GM12878 (cell line): ENCODE data around the gene TMEM150A. TPM values are rescaled to one million over a fixed set of nuclear protein-coding genes. Genes with fewer than 3 reads are reported as not detected.

ENCODE experiments used
- ATAC-seq: fragments of 200-7000 bp; cut with Tn5 transposase; 3 replicates; pipeline ENCODE4 v1.9.1; 2020; ENCODE audit warnings: mild to moderate bottlenecking, moderate library complexity
- BruUV-seq: library from RNA; stranded (reverse); fragments of 400-500 nt; replicated peaks from 2 replicates; lab custom pipeline; 2021; lab: Mats Ljungman, UMichigan
- CTCF ChIA-PET: fragments of 300-600 bp; sonication (Branson Sonifier 250); formaldehyde crosslinking; extraction: SDS; loops from one replicate; lab custom pipeline; 2021; ENCODE audit warnings: inconsistent platforms; lab: Yijun Ruan, JAX
- POLR2A ChIA-PET: fragments of 350-600 bp; formaldehyde crosslinking; extraction: SDS; loops from one replicate; lab custom pipeline; 2021; ENCODE audit warnings: inconsistent platforms; lab: Charles Lee
- RAD21 ChIA-PET: fragments of 300-600 bp; sonication (Branson Sonifier 250); formaldehyde crosslinking; loops from one replicate; lab custom pipeline; 2023; ENCODE audit warnings: antibody characterized with exemption; ENCODE audit not compliant: unreplicated experiment; lab: Charles Lee
- SMC1A ChIA-PET: fragments of 300-600 bp; sonication (Branson Sonifier 250); formaldehyde crosslinking; loops from one replicate; lab custom pipeline; 2023; ENCODE audit not compliant: unreplicated experiment, uncharacterized antibody; lab: Charles Lee
- DNase-seq: peaks from one replicate; pipeline ENCODE4 v3.0.0-alpha.2; 2011; ENCODE audit warnings: low read depth, low spot score
- FAIRE-seq: peaks from 3 replicates; lab custom pipeline; 2011; peaks lifted over from hg19 to GRCh38; lab: Jason Lieb, UNC
- H2AFZ ChIP-seq: 2 replicates; pipeline ENCODE4 v1.6.0; 2011; ENCODE audit warnings: low read depth, low read length, control low read depth; ENCODE audit not compliant: control insufficient read depth
- H3K27ac ChIP-seq: 2 replicates; pipeline ENCODE4 v1.5.1; 2011; ENCODE audit warnings: control low read depth; ENCODE audit not compliant: control insufficient read depth, insufficient read depth
- H3K27me3 ChIP-seq, 2 experiments: replicated peaks in 1 of 2; 2 replicates each; pipeline versions ENCODE4 v1.6.0 to v1.6.1; 2011; ENCODE audit warnings: low read length in 1 of 2; ENCODE audit not compliant: control insufficient read depth in 2 of 2, insufficient read depth in 2 of 2
- H3K36me3 ChIP-seq, 2 experiments: 2 replicates each; pipeline ENCODE4 v1.5.1; 2011; ENCODE audit warnings: low read length in 1 of 2; ENCODE audit not compliant: control insufficient read depth in 2 of 2, insufficient read depth in 2 of 2
- H3K4me1 ChIP-seq: 2 replicates; pipeline ENCODE4 v1.6.1; 2011; ENCODE audit warnings: mild to moderate bottlenecking, low read length, moderate library complexity, mixed read lengths; ENCODE audit not compliant: control insufficient read depth, insufficient read depth
- H3K4me2 ChIP-seq: 2 replicates; pipeline ENCODE4 v1.6.0; 2011; ENCODE audit warnings: control low read depth; ENCODE audit not compliant: control insufficient read depth, insufficient read depth
- H3K4me3 ChIP-seq: fragments of 200-600 bp; sonication (generic); 2 replicates; pipeline ENCODE4 v1.5.1; 2016
- H3K79me2 ChIP-seq: 2 replicates; pipeline ENCODE4 v1.6.0; 2011; ENCODE audit warnings: low read length; ENCODE audit not compliant: control insufficient read depth, insufficient read depth
- H3K9ac ChIP-seq: 2 replicates; pipeline ENCODE4 v1.8.0; 2011; ENCODE audit warnings: low read length, control low read depth, mixed read lengths; ENCODE audit not compliant: control insufficient read depth, insufficient read depth
- H3K9me3 ChIP-seq: replicated peaks from 3 replicates; pipeline ENCODE4 v1.5.1; 2011; ENCODE audit warnings: mild to moderate bottlenecking, low read length; ENCODE audit not compliant: control insufficient read depth, insufficient read depth
- H4K20me1 ChIP-seq: 2 replicates; pipeline ENCODE4 v1.6.0; 2011; ENCODE audit not compliant: control insufficient read depth, insufficient read depth
- EED ChIP-seq: sonication (generic); IDR thresholded peaks from 2 replicates; pipeline ENCODE4 v1.6.1; 2016; ENCODE audit warnings: antibody characterized with exemption, low read depth
- POLR2A ChIP-seq: IDR thresholded peaks from 2 replicates; pipeline ENCODE4 v1.6.1; 2011; ENCODE audit warnings: low read depth, mild to moderate bottlenecking, low read length
- POU2F2 ChIP-seq: IDR thresholded peaks from 3 replicates; pipeline ENCODE4 v1.6.1; 2011; ENCODE audit warnings: low read depth, mild to moderate bottlenecking, low read length, borderline replicate concordance
- RBBP5 ChIP-seq: fragments of 200-600 bp; sonication (generic); conservative IDR thresholded peaks from 2 replicates; pipeline ENCODE4 v1.6.1; 2016
- SMAD5 ChIP-seq: IDR thresholded peaks from 2 replicates; pipeline ENCODE4 v1.6.1; 2016; ENCODE audit warnings: antibody characterized with exemption, low read depth
- SPI1 ChIP-seq: IDR thresholded peaks from 2 replicates; pipeline ENCODE4 v1.6.1; 2011; ENCODE audit warnings: low read depth, mild to moderate bottlenecking, low read length, moderate library complexity, borderline replicate concordance; ENCODE audit not compliant: insufficient read depth
- ZNF384 ChIP-seq: IDR thresholded peaks from 2 replicates; pipeline ENCODE4 v1.6.1; 2012; ENCODE audit warnings: low read depth, mild to moderate bottlenecking, low read length, improper control_type of control experiment, borderline replicate concordance
- WGBS: methylation state at CpG from one replicate; pipeline ENCODE4 v1.1.6; 2016; ENCODE audit warnings: low lambda C conversion rate; ENCODE audit not compliant: insufficient replicate concordance, insufficient coverage; ENCODE audit errors: missing lambda C conversion rate; 5-methylcytosine and 5-hydroxymethylcytosine counted together
- in situ Hi-C: fragments of 300-500 bp; cut with MboI; formaldehyde crosslinking; loops from 9 replicates; pipeline ENCODE4 v1.14.3; 2018; ENCODE audit warnings: mixed read lengths
- intact Hi-C: fragments of 100-400 bp; cut with micrococcal nuclease; formaldehyde crosslinking; loops from one replicate; pipeline ENCODE4 v1.14.2; 2022; ENCODE audit not compliant: unreplicated experiment
- polyA plus RNA-seq, 11 experiments: library from polyadenylated mRNA; depleted of rRNA in 4 of 11; unstranded in 6 of 11; stranded (reverse) in 5 of 11; fragments of >200 nt; fragmentation: Nextera tagmentation in 4 of 11; fragmentation: Illumina TruSeq in 1 of 11; extraction: Ambion mirVana in 4 of 11; extraction: Trizol in 1 of 11; gene quantifications; 1 replicate in 1 of 11; 2 replicates in 10 of 11; pipeline versions ENCODE4 v1.2.1 to v1.2.3, GENCODE V29; 2011 to 2016; ENCODE audit warnings: inconsistent platforms in 2 of 11, missing spikeins in 2 of 11, low read depth in 1 of 11
- total RNA-seq, 4 experiments: library from RNA; depleted of rRNA in 3 of 4; stranded (reverse); fragments of >200 nt in 3 of 4; fragmentation: Illumina TruSeq in 1 of 4; extraction: Trizol in 1 of 4; gene quantifications; 2 replicates each; pipeline versions ENCODE4 v1.2.1 to v1.2.3, GENCODE V29; 2013 to 2021
- TF ChIP-seq, protein P1 (sequence below): fragments of 450-650 bp; IDR thresholded peaks from 2 replicates; pipeline ENCODE4 v1.6.1; 2016; ENCODE audit warnings: mild to moderate bottlenecking

TMEM150A gene
- total and polyA plus RNA-seq, 10 of the 15 experiments (the other 5 are each of a cell fraction or from before 2014, with no cell fraction given), result 0.45 to 4.4 (median 2.6) TPM

DNA sequence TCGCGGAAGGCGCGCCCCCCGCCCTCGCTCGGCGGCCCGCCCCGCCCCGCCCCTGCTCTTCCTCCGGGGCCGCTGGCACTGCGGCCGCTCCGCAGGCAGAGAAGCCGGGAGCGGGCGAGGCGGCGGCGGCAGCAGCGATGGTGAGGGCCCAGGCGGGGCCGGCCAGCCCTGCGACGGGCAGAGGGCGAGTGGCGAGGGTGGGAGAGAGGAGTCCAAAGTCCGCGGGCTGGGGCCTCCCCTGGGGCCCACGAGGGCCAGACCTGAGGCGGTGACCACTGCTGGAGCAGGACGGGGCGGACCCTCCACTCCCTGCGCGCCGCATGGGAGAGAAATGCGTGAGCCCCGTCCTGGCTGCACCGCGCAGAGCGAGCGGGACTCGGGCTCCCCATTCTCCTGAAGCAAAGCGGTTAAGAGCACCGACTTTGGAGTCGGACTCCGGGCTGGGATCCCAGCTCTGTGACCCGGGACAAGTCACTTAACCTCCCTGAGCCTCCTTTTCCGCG lies 18.1 kb downstream of the TMEM150A start, which contains the start of gene VAMP5:
Gene VAMP5 (plus strand): TSS at position 78 of the 503 bp plus-strand sequence. CDS start 60 bp downstream, at position 138.
- Histone ChIP-seq H3K27ac (peak within 1 kb of the TSS; percentile 64), H3K79me2 (peaks cover 7% of the 10 kb centered on the region)
- no TSS peak for BruUV-seq

More for the DNA sequence above, 18.1 kb downstream of the TMEM150A start, which contains the start of gene VAMP5:
- in situ Hi-C loops, result no loop called here
- Histone ChIP-seq H2AFZ (peak within 1 kb of the TSS; percentile 64), H3K4me1 (peaks cover 28% of the 10 kb centered on the region), H3K9me3 (no peaks in the 10 kb centered on the region), H4K20me1 (no peaks in the 10 kb centered on the region), H3K27me3 (no peaks in the 10 kb centered on the region), H3K4me2 (peak within 1 kb of the TSS; percentile 97), H3K36me3 (peaks cover 0 to 6% of the 10 kb centered on the region in 2 experiments; a peak in 2 of 4 replicates), H3K9ac (peak within 1 kb of the TSS; percentile 56), H3K4me3 (peak within 1 kb of the TSS; percentile 72)
- intact Hi-C loops, result no loop called here
- CTCF ChIA-PET, result no interaction called here
- RAD21 ChIA-PET, result no interaction called here
- no peak for FAIRE-seq
- POLR2A ChIA-PET, result interaction anchor here (1.3 kb wide), 1 partner anchor 11 kb away, joined by 9 read pairs; the partner anchor contains the start of gene RNF181
- 13% methylated on average over 42 of the region's 52 CpGs for WGBS
- SMC1A ChIA-PET, result interaction anchor here (1.3 kb wide), 1 partner anchor 11 kb away, joined by 6 read pairs; the partner anchor contains the start of gene RNF181
- ATAC-seq, result peak; percentile 53
- no peak for DNase-seq
- TF ChIP-seq SMAD5, result no peak
- no peak for TF ChIP-seq RBBP5
- TF ChIP-seq SPI1, result no peak
- TF ChIP-seq, protein P1, sequence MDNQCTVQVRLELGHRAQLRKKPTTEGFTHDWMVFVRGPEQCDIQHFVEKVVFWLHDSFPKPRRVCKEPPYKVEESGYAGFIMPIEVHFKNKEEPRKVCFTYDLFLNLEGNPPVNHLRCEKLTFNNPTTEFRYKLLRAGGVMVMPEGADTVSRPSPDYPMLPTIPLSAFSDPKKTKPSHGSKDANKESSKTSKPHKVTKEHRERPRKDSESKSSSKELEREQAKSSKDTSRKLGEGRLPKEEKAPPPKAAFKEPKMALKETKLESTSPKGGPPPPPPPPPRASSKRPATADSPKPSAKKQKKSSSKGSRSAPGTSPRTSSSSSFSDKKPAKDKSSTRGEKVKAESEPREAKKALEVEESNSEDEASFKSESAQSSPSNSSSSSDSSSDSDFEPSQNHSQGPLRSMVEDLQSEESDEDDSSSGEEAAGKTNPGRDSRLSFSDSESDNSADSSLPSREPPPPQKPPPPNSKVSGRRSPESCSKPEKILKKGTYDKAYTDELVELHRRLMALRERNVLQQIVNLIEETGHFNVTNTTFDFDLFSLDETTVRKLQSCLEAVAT, result 0 out of 2 replicates have a peak, but pooled peaks have one; percentile 28
- TF ChIP-seq POU2F2, result no peak
- no peak for TF ChIP-seq EED
- TF ChIP-seq ZNF384, result no peak
- TF ChIP-seq POLR2A, result peak; percentile 70
